ENCODE results near the gene DBI. TPM values are rescaled to one million over a fixed set of nuclear protein-coding genes. Genes with fewer than 3 reads are reported as not detected.

Gene DBI
- total RNA-seq, 4 donors from 2014 or later, result 43.0 to 101 (median 80.9) TPM

DNA sequence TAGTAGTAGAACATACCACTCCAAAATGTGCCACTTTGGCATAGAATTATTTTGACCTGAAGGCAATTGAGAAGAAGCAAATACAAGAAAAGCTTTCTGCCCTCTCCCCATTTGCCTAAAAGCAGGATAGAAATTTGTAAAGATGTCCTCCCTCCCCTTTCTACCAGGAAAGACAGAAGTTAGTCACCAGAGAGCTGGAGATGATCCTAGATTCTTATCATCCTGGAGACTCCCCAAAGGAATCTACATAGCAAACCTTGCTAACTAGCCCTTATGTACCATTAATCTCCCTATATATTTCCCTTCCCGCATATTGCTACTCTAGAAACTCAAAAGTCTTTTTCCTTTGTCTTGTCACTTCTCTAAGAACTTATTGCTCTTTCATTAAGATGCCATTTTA, 52.3 kb downstream of the DBI start:
- no peak for TF ChIP-seq EP300 (IDR thresholded peaks at IDR 0.05)
- no peak for TF ChIP-seq POLR2AphosphoS5 (IDR thresholded peaks at IDR 0.05)
- TF ChIP-seq POLR2A (IDR thresholded peaks at IDR 0.05), result no peak
- TF ChIP-seq, protein P1, sequence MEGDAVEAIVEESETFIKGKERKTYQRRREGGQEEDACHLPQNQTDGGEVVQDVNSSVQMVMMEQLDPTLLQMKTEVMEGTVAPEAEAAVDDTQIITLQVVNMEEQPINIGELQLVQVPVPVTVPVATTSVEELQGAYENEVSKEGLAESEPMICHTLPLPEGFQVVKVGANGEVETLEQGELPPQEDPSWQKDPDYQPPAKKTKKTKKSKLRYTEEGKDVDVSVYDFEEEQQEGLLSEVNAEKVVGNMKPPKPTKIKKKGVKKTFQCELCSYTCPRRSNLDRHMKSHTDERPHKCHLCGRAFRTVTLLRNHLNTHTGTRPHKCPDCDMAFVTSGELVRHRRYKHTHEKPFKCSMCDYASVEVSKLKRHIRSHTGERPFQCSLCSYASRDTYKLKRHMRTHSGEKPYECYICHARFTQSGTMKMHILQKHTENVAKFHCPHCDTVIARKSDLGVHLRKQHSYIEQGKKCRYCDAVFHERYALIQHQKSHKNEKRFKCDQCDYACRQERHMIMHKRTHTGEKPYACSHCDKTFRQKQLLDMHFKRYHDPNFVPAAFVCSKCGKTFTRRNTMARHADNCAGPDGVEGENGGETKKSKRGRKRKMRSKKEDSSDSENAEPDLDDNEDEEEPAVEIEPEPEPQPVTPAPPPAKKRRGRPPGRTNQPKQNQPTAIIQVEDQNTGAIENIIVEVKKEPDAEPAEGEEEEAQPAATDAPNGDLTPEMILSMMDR (IDR thresholded peaks at IDR 0.05), result no peak
- H3K9me3 ChIP-seq, result peaks cover 0 to 12% (median 0%) of the 10 kb centered on the region in 3 donors
- H3K4me1 ChIP-seq, result no peaks in the 10 kb centered on the region
- no peak overlapping the region for H3K4me3 ChIP-seq
- no peaks in the 10 kb centered on the region for H3K36me3 ChIP-seq
- H3K27ac ChIP-seq, result no peak overlapping the region
- WGBS, 2 donors (ENCODE audit: low coverage in 1 of 2), result 55 to 92% methylated on average over 1 of the region's 1 CpG
- no peak for ATAC-seq
- no peaks in the 10 kb centered on the region for H3K27me3 ChIP-seq

DNA sequence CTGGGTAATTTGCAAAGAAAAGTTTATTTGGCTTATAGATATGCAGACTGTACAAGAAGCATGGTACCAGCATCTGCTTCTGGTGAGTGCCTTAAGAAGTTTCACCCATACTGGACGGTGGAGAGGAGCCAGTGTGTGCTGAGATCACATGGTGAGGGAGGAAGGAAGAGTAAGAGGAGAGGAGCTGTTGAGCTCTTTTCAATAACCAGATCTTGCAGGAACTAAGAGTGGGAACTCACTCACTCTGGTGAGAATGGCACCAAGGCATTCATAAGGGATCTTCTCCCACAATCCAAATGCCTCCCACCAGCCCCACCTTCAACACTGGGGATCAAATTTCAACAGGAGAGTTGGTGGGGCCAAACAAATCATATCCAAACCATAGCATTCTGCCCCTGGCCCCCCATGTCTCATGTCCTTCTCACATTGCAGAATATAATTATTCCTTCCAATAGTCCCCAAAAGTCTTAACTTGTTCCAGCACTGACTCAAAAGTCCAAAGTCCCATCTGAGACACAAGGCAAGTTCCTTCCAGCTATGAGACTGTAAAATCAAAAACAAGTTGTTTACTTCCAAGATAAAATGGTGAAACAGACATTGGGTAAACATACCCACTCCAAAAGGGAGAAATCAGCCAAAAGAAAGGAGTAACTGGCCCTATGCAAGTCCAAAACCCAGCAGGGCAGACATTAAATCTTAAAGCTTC, 53.2 kb downstream of the DBI start:
- Histone ChIP-seq H3K9me3 (peaks cover 0 to 4% (median 0%) of the 10 kb centered on the region in 3 donors), H3K4me1 (no peaks in the 10 kb centered on the region), H3K27me3 (no peaks in the 10 kb centered on the region), H3K27ac (no peak overlapping the region), H3K4me3 (no peak overlapping the region), H3K36me3 (no peaks in the 10 kb centered on the region)
- 50% methylated on average over 1 of the region's 1 CpG; no CpG with 5 or more reads in 1 of the 2 donors for WGBS, 2 donors (ENCODE audit: low coverage in 1 of 2)
- no peak for ATAC-seq
- no peak for TF ChIP-seq EP300 (IDR thresholded peaks at IDR 0.05)
- no peak for TF ChIP-seq POLR2AphosphoS5 (IDR thresholded peaks at IDR 0.05)
- TF ChIP-seq POLR2A (IDR thresholded peaks at IDR 0.05), result no peak
- TF ChIP-seq, protein P1 (IDR thresholded peaks at IDR 0.05), result no peak

DNA sequence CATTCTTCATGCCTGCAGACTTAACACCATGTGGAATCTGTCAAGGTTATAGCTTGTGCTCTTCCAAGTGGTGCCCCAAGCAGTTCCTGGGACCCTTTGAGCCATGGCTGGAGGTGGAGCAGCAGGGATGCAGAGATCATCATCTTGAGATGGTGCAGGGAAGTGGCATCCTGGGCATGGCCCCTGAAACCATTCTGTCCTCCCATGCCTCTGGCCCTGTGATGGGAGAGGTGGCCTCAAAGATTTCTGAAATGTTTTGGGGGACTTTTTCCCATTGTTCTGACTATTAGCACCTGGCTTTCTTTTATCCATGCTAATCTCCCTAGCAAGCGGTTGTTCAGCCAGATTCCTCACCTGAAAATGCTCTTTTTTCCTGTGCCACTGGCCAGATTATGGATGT, 54.5 kb downstream of the DBI start:
- TF ChIP-seq, protein P1 (IDR thresholded peaks at IDR 0.05), result no peak
- TF ChIP-seq POLR2A (IDR thresholded peaks at IDR 0.05), result no peak
- TF ChIP-seq POLR2AphosphoS5 (IDR thresholded peaks at IDR 0.05), result no peak
- no peak for TF ChIP-seq EP300 (IDR thresholded peaks at IDR 0.05)
- 92 to 100% methylated on average over 1 of the region's 1 CpG for WGBS, 2 donors (ENCODE audit: low coverage in 1 of 2)
- Histone ChIP-seq H3K4me3 (no peak overlapping the region), H3K27me3 (no peaks in the 10 kb centered on the region), H3K27ac (no peak overlapping the region), H3K9me3 (no peaks in the 10 kb centered on the region), H3K36me3 (no peaks in the 10 kb centered on the region), H3K4me1 (no peaks in the 10 kb centered on the region)
- no peak for ATAC-seq

DNA sequence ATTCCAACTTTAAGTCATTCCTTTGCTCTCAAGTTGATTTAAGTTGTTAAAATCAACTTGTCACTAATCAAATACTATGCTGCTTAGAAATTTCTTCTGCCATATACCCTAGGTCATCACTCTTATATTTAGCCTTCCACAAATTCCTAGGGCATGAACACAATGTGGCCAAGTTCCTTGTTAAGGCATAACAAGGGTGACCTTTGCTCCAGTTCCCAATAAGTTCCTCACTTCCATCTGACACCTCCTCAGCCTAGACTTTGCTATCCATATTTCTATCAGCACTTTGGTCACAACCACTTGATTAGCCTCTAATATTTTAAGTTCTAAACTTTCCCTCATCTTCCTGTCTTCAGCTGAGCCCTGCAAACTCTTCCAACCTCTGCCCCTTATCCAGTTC, 55.0 kb downstream of the DBI start:
- no peak overlapping the region for H3K27ac ChIP-seq
- H3K4me1 ChIP-seq, result no peaks in the 10 kb centered on the region
- no peaks in the 10 kb centered on the region for H3K36me3 ChIP-seq
- no peak overlapping the region for H3K4me3 ChIP-seq
- H3K27me3 ChIP-seq, result no peaks in the 10 kb centered on the region
- no peaks in the 10 kb centered on the region for H3K9me3 ChIP-seq
- TF ChIP-seq POLR2A (IDR thresholded peaks at IDR 0.05), result no peak
- no peak for TF ChIP-seq EP300 (IDR thresholded peaks at IDR 0.05)
- TF ChIP-seq, protein P1 (IDR thresholded peaks at IDR 0.05), result no peak
- TF ChIP-seq POLR2AphosphoS5 (IDR thresholded peaks at IDR 0.05), result no peak
- ATAC-seq, result no peak

Other genes with a start within 250 kb of the DBI start
- not detected for gene C1QL2, start 208.2 kb upstream of the DBI start, total RNA-seq
- gene STEAP3, start 143.1 kb upstream of the DBI start, total RNA-seq, result 10 to 100 TPM in 1 of 4 donors, 1 to 10 TPM in 3; 2.0 to 10.6 (median 4.6) TPM
- 10 to 100 TPM in 2 of 4 donors, 1 to 10 TPM in 2; 9.2 to 17.3 (median 11.9) TPM for gene C2orf76, start 143 bp upstream of the DBI start, total RNA-seq
- gene TMEM37, start 64.9 kb downstream of the DBI start, total RNA-seq, result 1 to 10 TPM in 3 of 4 donors, not detected in 1; 3.0 to 8.1 (median 5.2) TPM
- under 1 TPM in 1 of 4 donors, not detected in 3; 0.81 TPM for gene SCTR, start 157.5 kb downstream of the DBI start, total RNA-seq
- gene CFAP221, start 177.5 kb downstream of the DBI start, total RNA-seq, result 1 to 10 TPM in 1 of 4 donors, under 1 TPM in 2, not detected in 1; 0.25 to 8.6 (median 0.66) TPM